ENCODE results near the gene TTC31.

TTC31 gene

DNA sequence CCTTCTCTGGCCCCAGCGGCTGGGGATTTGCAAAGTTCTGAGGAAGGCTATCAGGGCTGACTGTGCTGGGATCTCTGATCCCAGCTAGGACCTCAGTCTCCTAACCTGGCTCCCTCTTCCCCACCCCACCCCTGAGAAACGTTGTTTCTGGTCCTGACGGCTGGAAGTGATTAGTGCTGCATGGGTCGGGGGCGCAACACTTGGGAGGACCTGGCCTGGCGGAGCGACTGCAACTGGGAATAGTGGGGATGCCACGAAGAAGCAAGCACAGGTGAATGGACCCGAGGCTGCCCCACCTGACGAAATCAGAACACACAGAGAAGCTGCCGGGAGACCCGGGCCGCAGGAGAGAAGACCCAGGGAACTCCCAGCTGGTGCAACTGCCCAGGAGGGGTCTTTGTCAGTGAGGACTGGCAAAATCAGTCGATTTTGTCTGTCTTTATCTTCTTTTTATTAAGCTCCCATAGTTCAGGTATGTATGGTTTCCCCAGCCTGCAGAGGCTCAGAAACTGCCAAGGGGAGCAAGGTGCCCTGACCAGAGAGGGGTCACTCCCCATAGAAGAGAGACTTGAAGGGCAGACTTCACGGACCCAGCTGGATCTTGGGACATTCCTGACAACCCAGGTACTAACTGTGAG lies 17.2 kb downstream of the TTC31 start:
- no peaks in the 10 kb centered on the region for H3K9me3 ChIP-seq (ENCODE audit: control insufficient read depth, insufficient read depth, low read length)
- no peaks in the 10 kb centered on the region for H3K79me2 ChIP-seq (ENCODE audit: control insufficient read depth, low read length)
- H3K27ac ChIP-seq (ENCODE audit: low read depth, low read length), result no peak overlapping the region
- peaks cover 20% of the 10 kb centered on the region for H3K4me1 ChIP-seq (ENCODE audit: control insufficient read depth, low read length)
- H3F3A ChIP-seq (ENCODE audit: control insufficient read depth, insufficient read depth), result no peaks in the 10 kb centered on the region
- peaks cover 61% of the 10 kb centered on the region for H3K27me3 ChIP-seq (ENCODE audit: control insufficient read depth, low read length)
- no peaks in the 10 kb centered on the region for H4K20me1 ChIP-seq (ENCODE audit: control insufficient read depth, insufficient read depth, low read depth, low read length)
- H3K4me3 ChIP-seq (ENCODE audit: low read length), result no peak overlapping the region
- H3K36me3 ChIP-seq (ENCODE audit: control insufficient read depth, low read length), result peaks cover under 1% of the 10 kb centered on the region
- H3K4me2 ChIP-seq (ENCODE audit: low read length), result no peak overlapping the region
- no peaks in the 10 kb centered on the region for H3K9me2 ChIP-seq (replicated peaks; ENCODE audit: control insufficient read depth, low read length)
- TF ChIP-seq EZH2phosphoT487 (IDR thresholded peaks at IDR 0.05; ENCODE audit: borderline replicate concordance, low read length), result no peak
- TF ChIP-seq, protein P1, sequence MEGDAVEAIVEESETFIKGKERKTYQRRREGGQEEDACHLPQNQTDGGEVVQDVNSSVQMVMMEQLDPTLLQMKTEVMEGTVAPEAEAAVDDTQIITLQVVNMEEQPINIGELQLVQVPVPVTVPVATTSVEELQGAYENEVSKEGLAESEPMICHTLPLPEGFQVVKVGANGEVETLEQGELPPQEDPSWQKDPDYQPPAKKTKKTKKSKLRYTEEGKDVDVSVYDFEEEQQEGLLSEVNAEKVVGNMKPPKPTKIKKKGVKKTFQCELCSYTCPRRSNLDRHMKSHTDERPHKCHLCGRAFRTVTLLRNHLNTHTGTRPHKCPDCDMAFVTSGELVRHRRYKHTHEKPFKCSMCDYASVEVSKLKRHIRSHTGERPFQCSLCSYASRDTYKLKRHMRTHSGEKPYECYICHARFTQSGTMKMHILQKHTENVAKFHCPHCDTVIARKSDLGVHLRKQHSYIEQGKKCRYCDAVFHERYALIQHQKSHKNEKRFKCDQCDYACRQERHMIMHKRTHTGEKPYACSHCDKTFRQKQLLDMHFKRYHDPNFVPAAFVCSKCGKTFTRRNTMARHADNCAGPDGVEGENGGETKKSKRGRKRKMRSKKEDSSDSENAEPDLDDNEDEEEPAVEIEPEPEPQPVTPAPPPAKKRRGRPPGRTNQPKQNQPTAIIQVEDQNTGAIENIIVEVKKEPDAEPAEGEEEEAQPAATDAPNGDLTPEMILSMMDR (IDR thresholded peaks at IDR 0.05; ENCODE audit: low read depth, low read length, poor library complexity, severe bottlenecking), result no peak

DNA sequence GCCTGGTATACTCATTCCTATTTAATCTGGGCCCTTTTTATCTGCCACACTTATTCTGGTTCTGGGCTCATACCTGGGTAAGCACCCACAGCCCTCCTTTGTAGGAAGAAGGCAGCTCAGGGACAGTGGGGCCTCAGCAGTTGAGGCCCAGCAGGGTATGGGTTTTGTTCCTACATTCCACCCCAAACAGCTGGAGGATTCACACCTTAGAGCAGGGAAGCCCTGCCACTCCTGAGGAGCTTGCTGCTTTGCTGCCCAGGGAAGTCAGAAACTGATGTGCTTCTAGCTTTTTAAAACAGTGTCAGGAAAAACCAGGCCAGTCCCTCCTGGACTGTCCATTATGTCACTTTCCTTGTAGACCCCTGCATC lies 17.7 kb downstream of the TTC31 start:
- H3K9me2 ChIP-seq (replicated peaks; ENCODE audit: control insufficient read depth, low read length), result no peaks in the 10 kb centered on the region
- H3K36me3 ChIP-seq (ENCODE audit: control insufficient read depth, low read length), result peaks cover 6% of the 10 kb centered on the region
- no peak overlapping the region for H3K27ac ChIP-seq (ENCODE audit: low read depth, low read length)
- H3K4me2 ChIP-seq (ENCODE audit: low read length), result no peak overlapping the region
- H3K79me2 ChIP-seq (ENCODE audit: control insufficient read depth, low read length), result peaks cover under 1% of the 10 kb centered on the region
- H3K4me1 ChIP-seq (ENCODE audit: control insufficient read depth, low read length), result peaks cover 22% of the 10 kb centered on the region
- H3K4me3 ChIP-seq (ENCODE audit: low read length), result no peak overlapping the region
- peaks cover 61% of the 10 kb centered on the region for H3K27me3 ChIP-seq (ENCODE audit: control insufficient read depth, low read length)
- no peaks in the 10 kb centered on the region for H4K20me1 ChIP-seq (ENCODE audit: control insufficient read depth, insufficient read depth, low read depth, low read length)
- no peaks in the 10 kb centered on the region for H3K9me3 ChIP-seq (ENCODE audit: control insufficient read depth, insufficient read depth, low read length)
- H3F3A ChIP-seq (ENCODE audit: control insufficient read depth, insufficient read depth), result no peaks in the 10 kb centered on the region
- TF ChIP-seq EZH2phosphoT487 (IDR thresholded peaks at IDR 0.05; ENCODE audit: borderline replicate concordance, low read length), result peak; percentile 4; the same call in 1 of the 2 replicates
- TF ChIP-seq, protein P1 (IDR thresholded peaks at IDR 0.05; ENCODE audit: low read depth, low read length, poor library complexity, severe bottlenecking), result no peak

DNA sequence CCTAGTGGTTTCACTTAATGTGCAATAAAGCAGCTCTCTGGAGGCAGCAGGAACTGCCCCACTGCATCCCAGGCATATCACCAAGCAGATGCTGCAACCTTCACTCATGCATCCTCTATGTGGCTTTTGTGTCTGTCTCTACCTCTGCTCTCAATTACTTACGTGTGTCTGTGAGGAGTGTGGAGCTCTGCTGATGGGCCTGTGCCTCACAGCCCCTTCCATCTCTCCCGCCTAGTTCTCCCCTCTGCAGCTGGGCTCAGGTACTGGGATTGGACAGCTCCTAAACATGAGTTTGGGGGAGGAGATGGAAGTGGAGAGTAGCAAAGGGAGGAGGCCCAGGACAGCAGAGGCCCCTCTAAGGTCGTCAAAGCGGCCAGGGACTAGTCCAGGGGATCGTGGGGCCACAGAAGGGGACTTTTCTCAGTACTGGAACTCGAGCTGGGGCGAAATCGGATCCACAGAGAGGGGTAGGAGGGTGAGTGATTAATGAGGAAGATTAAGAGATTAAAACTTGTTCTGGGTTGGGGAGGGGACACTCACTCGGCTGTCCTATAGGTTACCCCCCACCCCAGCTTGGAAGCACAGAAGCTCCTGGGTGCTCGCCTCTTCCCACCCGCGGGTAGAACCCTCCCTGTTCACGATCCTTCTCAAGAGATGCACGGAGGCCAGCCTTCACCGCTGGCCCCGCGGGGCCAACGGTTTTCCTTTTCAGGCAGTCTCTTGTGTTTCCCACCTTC lies 18.6 kb downstream of the TTC31 start:
- TF ChIP-seq, protein P1 (IDR thresholded peaks at IDR 0.05; ENCODE audit: low read depth, low read length, poor library complexity, severe bottlenecking), result no peak
- no peak for TF ChIP-seq EZH2phosphoT487 (IDR thresholded peaks at IDR 0.05; ENCODE audit: borderline replicate concordance, low read length)
- peaks cover 31% of the 10 kb centered on the region for H3K4me1 ChIP-seq (ENCODE audit: control insufficient read depth, low read length)
- no peak overlapping the region for H3K4me2 ChIP-seq (ENCODE audit: low read length)
- H3K4me3 ChIP-seq (ENCODE audit: low read length), result no peak overlapping the region
- peaks cover 11% of the 10 kb centered on the region for H3K36me3 ChIP-seq (ENCODE audit: control insufficient read depth, low read length)
- H3K9me3 ChIP-seq (ENCODE audit: control insufficient read depth, insufficient read depth, low read length), result no peaks in the 10 kb centered on the region
- H3F3A ChIP-seq (ENCODE audit: control insufficient read depth, insufficient read depth), result no peaks in the 10 kb centered on the region
- H3K27ac ChIP-seq (ENCODE audit: low read depth, low read length), result no peak overlapping the region
- H3K27me3 ChIP-seq (ENCODE audit: control insufficient read depth, low read length), result peaks cover 61% of the 10 kb centered on the region
- H3K79me2 ChIP-seq (ENCODE audit: control insufficient read depth, low read length), result peaks cover 7% of the 10 kb centered on the region
- no peaks in the 10 kb centered on the region for H4K20me1 ChIP-seq (ENCODE audit: control insufficient read depth, insufficient read depth, low read depth, low read length)
- H3K9me2 ChIP-seq (replicated peaks; ENCODE audit: control insufficient read depth, low read length), result no peaks in the 10 kb centered on the region
